GM12865 (cell line): ENCODE data around the gene SH3BP5L.

Source experiments
- DNase-seq: peaks from one replicate; pipeline ENCODE4 v3.0.0; 2010; ENCODE audit warnings: low read depth
- H3K4me3 ChIP-seq: 2 replicates; pipeline ENCODE4 v1.5.1; 2011; ENCODE audit warnings: mild to moderate bottlenecking, low read depth, low read length, control low read depth
- TF ChIP-seq, protein P1 (sequence below): IDR thresholded peaks from 2 replicates; pipeline ENCODE4 v1.5.1; 2011; ENCODE audit warnings: low read length, control low read depth, low read depth, inconsistent platforms; ENCODE audit not compliant: insufficient read depth; ENCODE audit errors: missing control alignments

The SH3BP5L gene

DNA sequence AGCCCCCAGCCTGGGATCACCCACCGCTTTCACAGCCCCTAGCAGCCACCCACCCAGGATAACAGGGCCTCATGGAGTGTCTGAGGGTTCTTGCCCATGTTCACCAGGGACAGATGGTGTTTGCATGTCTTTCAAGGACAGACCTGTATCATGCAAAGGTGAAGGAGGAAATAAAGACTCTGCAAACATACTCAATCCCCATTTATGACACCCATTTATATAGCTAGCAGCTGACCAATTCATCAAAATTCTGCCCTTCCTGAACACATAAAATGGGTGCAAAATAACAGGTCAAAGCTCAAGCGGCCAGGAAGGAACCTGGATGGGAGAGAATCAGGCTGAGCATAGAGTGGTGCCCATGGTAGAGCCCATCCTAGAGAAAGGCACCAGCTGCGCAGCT, 37.4 kb downstream of the SH3BP5L start:
- no peak overlapping the region for H3K4me3 ChIP-seq
- TF ChIP-seq, protein P1, sequence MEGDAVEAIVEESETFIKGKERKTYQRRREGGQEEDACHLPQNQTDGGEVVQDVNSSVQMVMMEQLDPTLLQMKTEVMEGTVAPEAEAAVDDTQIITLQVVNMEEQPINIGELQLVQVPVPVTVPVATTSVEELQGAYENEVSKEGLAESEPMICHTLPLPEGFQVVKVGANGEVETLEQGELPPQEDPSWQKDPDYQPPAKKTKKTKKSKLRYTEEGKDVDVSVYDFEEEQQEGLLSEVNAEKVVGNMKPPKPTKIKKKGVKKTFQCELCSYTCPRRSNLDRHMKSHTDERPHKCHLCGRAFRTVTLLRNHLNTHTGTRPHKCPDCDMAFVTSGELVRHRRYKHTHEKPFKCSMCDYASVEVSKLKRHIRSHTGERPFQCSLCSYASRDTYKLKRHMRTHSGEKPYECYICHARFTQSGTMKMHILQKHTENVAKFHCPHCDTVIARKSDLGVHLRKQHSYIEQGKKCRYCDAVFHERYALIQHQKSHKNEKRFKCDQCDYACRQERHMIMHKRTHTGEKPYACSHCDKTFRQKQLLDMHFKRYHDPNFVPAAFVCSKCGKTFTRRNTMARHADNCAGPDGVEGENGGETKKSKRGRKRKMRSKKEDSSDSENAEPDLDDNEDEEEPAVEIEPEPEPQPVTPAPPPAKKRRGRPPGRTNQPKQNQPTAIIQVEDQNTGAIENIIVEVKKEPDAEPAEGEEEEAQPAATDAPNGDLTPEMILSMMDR = no peak
- no peak for DNase-seq

DNA sequence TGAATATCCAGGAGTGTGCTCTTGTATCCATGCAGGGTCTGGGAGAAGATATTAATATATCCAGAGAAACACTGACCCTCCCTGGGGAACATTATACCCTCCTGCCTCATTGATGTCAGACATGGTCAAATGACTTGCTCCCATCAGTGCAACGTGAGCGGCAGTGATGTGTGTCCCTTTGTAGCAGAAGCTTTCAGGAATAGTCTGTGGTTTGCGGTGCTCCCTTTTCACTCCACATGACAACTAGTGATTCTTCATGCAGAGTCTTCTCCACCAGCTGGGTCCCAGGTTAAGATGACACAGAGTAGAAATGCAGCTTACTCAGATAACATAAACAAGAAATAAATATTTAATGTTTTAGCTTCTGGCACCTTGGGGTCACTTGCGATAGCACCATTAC, 38.3 kb downstream of the SH3BP5L start:
- TF ChIP-seq, protein P1 = no peak
- no peak overlapping the region for H3K4me3 ChIP-seq
- peak; percentile 52 for DNase-seq

DNA sequence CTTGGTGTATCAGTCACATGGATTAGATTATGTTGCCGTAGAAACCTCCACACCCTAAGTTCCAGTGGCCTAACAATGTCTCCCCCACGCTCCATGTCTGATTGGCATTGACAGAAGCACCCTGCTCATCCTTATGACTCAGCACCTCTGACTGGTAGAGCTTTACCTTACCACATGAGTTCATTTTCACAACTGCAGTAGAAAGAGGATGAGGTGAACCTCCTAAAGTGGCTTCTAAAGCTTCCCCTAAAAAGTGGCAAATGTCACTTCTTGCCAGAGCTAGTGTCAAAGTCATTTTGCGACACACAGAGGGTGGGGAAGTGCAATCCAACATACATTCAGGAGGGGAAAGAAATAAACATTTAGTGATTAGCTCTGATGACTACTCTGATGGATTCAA, 39.6 kb downstream of the SH3BP5L start:
- H3K4me3 ChIP-seq = no peak overlapping the region
- TF ChIP-seq, protein P1 = no peak
- peak; percentile 44 for DNase-seq

DNA sequence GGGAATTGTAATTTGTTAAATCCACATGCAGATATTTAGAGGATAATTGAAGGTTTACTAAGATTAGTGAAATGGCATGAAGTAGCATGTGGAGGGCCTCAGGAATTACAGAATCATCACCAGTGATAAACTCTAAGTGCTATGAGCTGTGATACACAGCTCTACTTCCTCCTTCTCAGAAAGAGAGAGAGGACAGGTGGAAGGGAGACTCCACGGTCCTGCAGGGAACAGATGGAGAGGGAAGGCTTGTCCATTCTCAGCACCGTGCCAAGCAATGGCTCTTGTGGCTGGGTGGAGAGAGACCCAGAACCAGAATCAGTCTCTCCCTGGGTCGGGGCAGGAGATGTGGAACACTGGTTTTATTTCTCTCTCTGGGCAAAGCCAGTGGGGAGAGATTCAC, 42.3 kb downstream of the SH3BP5L start:
- no peak for DNase-seq
- TF ChIP-seq, protein P1 = no peak
- H3K4me3 ChIP-seq = no peak overlapping the region

DNA sequence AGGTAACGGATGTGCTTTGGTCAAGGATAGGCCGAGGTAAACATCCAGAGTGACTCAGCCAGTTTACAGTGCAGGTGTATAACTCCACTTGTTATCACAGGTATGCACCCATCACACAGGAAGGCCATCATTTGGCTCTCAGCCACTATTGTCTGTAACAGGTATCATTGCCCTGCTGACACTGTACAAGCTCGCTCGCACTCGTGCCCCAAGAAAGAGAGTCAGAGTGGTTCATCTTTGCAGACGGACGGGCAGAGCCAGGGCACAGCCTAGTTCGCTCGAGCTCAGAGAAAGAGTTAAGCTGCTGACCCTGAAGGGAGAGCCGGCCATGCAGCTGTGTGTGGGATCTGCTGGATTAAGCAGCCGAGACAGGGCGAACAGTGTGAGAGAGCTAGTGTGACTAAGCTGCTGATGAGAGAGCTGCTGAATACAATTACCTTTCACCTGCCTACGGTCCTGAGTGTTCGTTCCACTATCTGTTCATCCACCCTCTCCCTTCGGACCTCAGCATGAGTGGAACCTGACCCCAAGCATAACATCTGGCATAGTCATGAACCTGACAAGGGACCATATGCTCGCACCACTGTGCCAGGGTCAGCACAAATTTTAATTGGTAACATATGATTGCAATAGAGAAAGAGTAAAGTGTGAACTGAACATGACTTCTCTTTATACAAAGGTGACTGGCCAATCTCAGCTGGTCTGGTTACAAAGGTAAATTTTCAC, 43.1 kb downstream of the SH3BP5L start:
- TF ChIP-seq, protein P1 = no peak
- no peak for DNase-seq
- no peak overlapping the region for H3K4me3 ChIP-seq

DNA sequence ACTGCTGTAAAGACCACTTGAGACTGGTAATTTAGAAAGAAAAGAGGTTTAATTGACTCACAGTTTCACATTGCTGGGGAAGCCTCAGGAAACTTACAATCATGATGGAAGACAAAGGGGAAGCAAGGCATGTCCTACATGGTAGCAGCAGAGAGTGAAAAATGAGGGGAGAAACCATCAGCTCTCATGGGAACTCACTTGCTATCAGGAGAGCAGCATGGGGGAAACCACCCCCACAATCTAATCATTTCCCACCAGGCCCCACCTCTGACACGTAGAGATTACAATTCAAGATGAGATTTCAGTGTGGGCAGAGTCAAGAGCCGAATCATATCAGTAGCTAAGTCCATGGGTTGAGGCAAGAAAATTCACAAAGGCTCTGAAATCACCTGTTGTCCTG, 46.4 kb downstream of the SH3BP5L start:
- TF ChIP-seq, protein P1 = no peak
- H3K4me3 ChIP-seq = no peak overlapping the region
- peak; percentile 34 for DNase-seq

DNA sequence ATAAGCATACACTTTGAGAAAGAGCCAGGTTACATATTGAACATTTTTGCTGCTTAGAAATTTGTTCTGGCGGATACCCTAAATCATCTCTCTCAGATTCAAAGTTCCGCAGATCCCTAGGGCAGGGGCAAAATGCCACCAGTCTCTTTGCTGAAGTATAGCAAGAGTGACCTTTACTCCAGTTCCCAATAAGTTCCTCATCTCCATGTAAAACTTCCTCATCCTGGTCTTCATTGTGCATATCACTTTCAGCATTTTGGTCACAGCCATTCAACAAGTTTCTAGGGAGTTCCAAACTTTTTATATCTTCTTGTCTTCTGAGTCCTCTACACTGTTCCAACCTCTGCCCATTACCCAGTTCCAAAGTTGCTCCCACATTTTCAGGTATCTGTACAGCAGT, 46.8 kb downstream of the SH3BP5L start:
- TF ChIP-seq, protein P1 = no peak
- no peak overlapping the region for H3K4me3 ChIP-seq

More for the DNA sequence above, 46.8 kb downstream of the SH3BP5L start:
- no peak for DNase-seq
